HepG2 (cell line): ENCODE measurements around the gene PPP4R3A. TPM values are rescaled to one million over a fixed set of nuclear protein-coding genes. Genes with fewer than 3 reads are reported as not detected.

Experiments
- ATAC-seq: fragments of 200-7000 bp; cut with Tn5 transposase; 3 replicates; pipeline ENCODE4 v1.9.1; 2020; ENCODE audit warnings: mild to moderate bottlenecking, moderate library complexity
- BruUV-seq: library from RNA; stranded (reverse); fragments of 400-500 nt; replicated peaks from 2 replicates; lab custom pipeline; 2021; lab: Mats Ljungman, UMichigan
- CTCF ChIA-PET: fragments of 300-600 bp; formaldehyde crosslinking; extraction: SDS; loops from one replicate; lab custom pipeline; 2021; ENCODE audit warnings: low total read pairs, inconsistent platforms, low intra/inter-chr PET ratio; lab: Yijun Ruan, JAX
- POLR2A ChIA-PET: fragments of 350-600 bp; sonication (Branson Sonifier 250); formaldehyde crosslinking; loops from one replicate; lab custom pipeline; 2020; ENCODE audit warnings: antibody characterized with exemption, inconsistent platforms; lab: Yijun Ruan, JAX
- DNase-seq: peaks from one replicate; pipeline ENCODE4 v3.0.0-alpha.2; 2015; ENCODE audit warnings: low spot score
- FAIRE-seq: peaks from 3 replicates; lab custom pipeline; 2011; peaks lifted over from hg19 to GRCh38; lab: Jason Lieb, UNC
- H2AFZ ChIP-seq: one replicate; pipeline ENCODE4 v1.6.1; 2011; ENCODE audit warnings: low read length, inconsistent platforms
- H3K27ac ChIP-seq: fragments of 300-600 bp; 3 replicates; pipeline ENCODE4 v1.8.0; 2011; ENCODE audit warnings: mixed run types, mild to moderate bottlenecking, mixed read lengths, low read length, inconsistent platforms; ENCODE audit not compliant: insufficient read depth; ENCODE audit errors: extremely low read length
- H3K27me3 ChIP-seq, 2 experiments: fragments of 200-600 bp in 1 of 2; 2 replicates in 1 of 2; 3 replicates in 1 of 2; pipeline versions ENCODE4 v1.6.0 to v1.8.0; 2011; ENCODE audit warnings: low read length in 2 of 2, mild to moderate bottlenecking in 2 of 2, moderate library complexity in 2 of 2, inconsistent platforms in 1 of 2; ENCODE audit not compliant: insufficient read depth in 2 of 2, control insufficient read depth in 1 of 2
- H3K36me3 ChIP-seq, 2 experiments: fragments of 200-600 bp in 1 of 2; replicated peaks in 1 of 2; 2 replicates in 1 of 2; 3 replicates in 1 of 2; pipeline versions ENCODE4 v1.5.1 to v1.8.0; 2011; ENCODE audit warnings: low read length in 2 of 2, inconsistent platforms in 1 of 2; ENCODE audit not compliant: insufficient read depth in 2 of 2, control insufficient read depth in 1 of 2
- H3K4me1 ChIP-seq: 2 replicates; pipeline ENCODE4 v1.5.1; 2012; ENCODE audit warnings: low read length, inconsistent platforms; ENCODE audit not compliant: insufficient read depth
- H3K4me2 ChIP-seq: 2 replicates; pipeline ENCODE4 v1.6.0; 2011; ENCODE audit warnings: low read depth, low read length, inconsistent platforms
- H3K4me3 ChIP-seq, 3 experiments: fragments of 200-600 bp in 1 of 3; sonication (generic), shearing (Covaris generic) in 1 of 3; replicated peaks in 1 of 3; 2 replicates each; pipeline ENCODE4 v1.5.1; 2011 to 2016; ENCODE audit warnings: low read length in 3 of 3, inconsistent platforms in 2 of 3, low read depth in 2 of 3, mild to moderate bottlenecking in 2 of 3, control low read depth in 1 of 3, mixed read lengths in 1 of 3; ENCODE audit not compliant: insufficient read depth in 1 of 3
- H3K79me2 ChIP-seq: one replicate; pipeline ENCODE4 v1.6.1; 2011; ENCODE audit warnings: low read length, inconsistent platforms; ENCODE audit not compliant: insufficient read depth
- H3K9ac ChIP-seq: 2 replicates; pipeline ENCODE4 v1.6.0; 2011; ENCODE audit warnings: mild to moderate bottlenecking, low read depth, low read length, inconsistent platforms; ENCODE audit not compliant: insufficient read depth
- H3K9me3 ChIP-seq: 2 replicates; pipeline ENCODE4 v1.5.1; 2012; ENCODE audit warnings: mild to moderate bottlenecking, low read length
- H4K20me1 ChIP-seq: 2 replicates; pipeline ENCODE4 v1.6.0; 2011; ENCODE audit warnings: inconsistent platforms, mild to moderate bottlenecking, low read length, moderate library complexity; ENCODE audit not compliant: insufficient read depth
- GABPA ChIP-seq, 2 experiments: IDR thresholded peaks; 2 replicates each; pipeline ENCODE4 v1.6.1; 2011 to 2016; ENCODE audit warnings: low read depth in 2 of 2, low read length in 1 of 2, missing biosample characterization in 1 of 2, missing genetic modification characterization in 1 of 2
- ZNF121 ChIP-seq: sonication (generic); formaldehyde crosslinking; IDR thresholded peaks from 2 replicates; pipeline ENCODE4 v1.5.0; 2020; ENCODE audit warnings: mild to moderate bottlenecking, missing genetic modification reagents
- ZNF205 ChIP-seq: IDR thresholded peaks from 2 replicates; pipeline ENCODE4 v1.6.1; 2018; ENCODE audit warnings: missing biosample characterization, missing genetic modification reagents
- ZNF607 ChIP-seq: sonication (generic); formaldehyde crosslinking; IDR thresholded peaks from 2 replicates; pipeline ENCODE4 v1.5.1; 2020; ENCODE audit warnings: missing genetic modification reagents, mild to moderate bottlenecking, borderline replicate concordance
- WGBS: methylation state at CpG from one replicate; pipeline ENCODE4 v1.1.6; 2017; ENCODE audit warnings: low lambda C conversion rate; 5-methylcytosine and 5-hydroxymethylcytosine counted together
- in situ Hi-C: cut with HindIII; loops from 2 replicates; pipeline ENCODE4 v1.10.0; 2017; ENCODE audit warnings: low pct_unique_long_range_greater_than_20kb; ENCODE audit not compliant: extremely low pct_ligation_motif_present
- intact Hi-C: fragments of 100-400 bp; cut with micrococcal nuclease; formaldehyde crosslinking; loops from one replicate; pipeline ENCODE4 v1.10.0; 2022; ENCODE audit not compliant: unreplicated experiment
- polyA plus RNA-seq, 8 experiments: library from polyadenylated mRNA; depleted of rRNA in 3 of 8; stranded (reverse) in 7 of 8; unstranded in 1 of 8; fragments of >200 nt; fragmentation: Illumina TruSeq in 4 of 8; extraction: Trizol in 4 of 8; gene quantifications; 2 replicates each; pipeline versions ENCODE4 v1.2.1 to v1.2.3, GENCODE V29; 2011 to 2016; ENCODE audit warnings: low read depth in 4 of 8, missing spikeins in 1 of 8, mixed read lengths in 1 of 8; ENCODE audit not compliant: insufficient read depth in 1 of 8
- total RNA-seq, 5 experiments: library from RNA; depleted of rRNA; stranded (reverse); fragments of >200 nt; fragmentation: Illumina TruSeq; extraction: Trizol; gene quantifications; 2 replicates each; pipeline ENCODE4 v1.2.3, GENCODE V29; 2016; ENCODE audit warnings: low read depth in 1 of 5
- TF ChIP-seq, protein P1 (sequence below): sonication (generic); formaldehyde crosslinking; IDR thresholded peaks from 2 replicates; pipeline ENCODE4 v1.4.0; 2020; ENCODE audit warnings: mild to moderate bottlenecking, missing genetic modification reagents
- TF ChIP-seq, protein P2 (sequence below): sonication (generic); formaldehyde crosslinking; IDR thresholded peaks from 2 replicates; pipeline ENCODE4 v1.9.0; 2022; ENCODE audit warnings: low read depth, missing genetic modification reagents
- TF ChIP-seq, protein P3 (sequence below): sonication (generic); formaldehyde crosslinking; IDR thresholded peaks from 2 replicates; pipeline ENCODE4 v1.4.0; 2020; ENCODE audit warnings: missing genetic modification reagents, borderline replicate concordance

The PPP4R3A gene
- total and polyA plus RNA-seq, 2 of the 13 experiments (the other 11 are each of a cell fraction or from before 2014, with no cell fraction given), result 22.5 to 57.4 TPM

DNA sequence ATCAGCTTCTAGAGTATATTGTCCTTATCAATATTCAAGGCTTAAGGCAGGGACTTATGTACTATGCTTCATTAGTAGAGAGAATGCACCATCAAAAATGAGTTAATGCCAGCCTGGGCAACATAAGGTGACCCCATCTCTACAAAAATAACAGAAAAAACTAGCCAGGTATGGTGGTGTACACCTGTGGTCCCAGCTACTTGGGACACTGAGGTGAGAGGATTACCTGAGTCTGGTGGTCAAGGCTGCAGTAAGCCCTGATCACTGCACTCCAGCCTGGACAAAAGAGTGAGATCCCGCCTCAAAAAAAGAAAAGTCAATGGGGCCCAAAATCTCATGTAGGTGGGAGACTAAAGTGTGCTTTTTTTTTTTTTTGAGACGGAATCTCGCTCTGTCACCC lies 8.8 kb downstream of the PPP4R3A start:
- BruUV-seq, result no TSS peak
- peaks cover 62% of the 10 kb centered on the region for H3K4me1 ChIP-seq
- no peaks in the 10 kb centered on the region for H3K9me3 ChIP-seq
- WGBS, result 91% methylated on average over 3 of the region's 3 CpGs
- no peak overlapping the region for H3K4me3 ChIP-seq
- ATAC-seq (no peak), DNase-seq (no peak), FAIRE-seq (no peak)
- in situ Hi-C loops (no loop called here), intact Hi-C loops (no loop called here)
- H3K27me3 ChIP-seq, result no peaks in the 10 kb centered on the region
- POLR2A ChIA-PET, result interaction anchor here (1.5 kb wide), 1 partner anchor 8 kb away, joined by 7 read pairs; the partner anchor contains the start of gene PPP4R3A
- CTCF ChIA-PET, result no interaction called here
- peaks cover 6 to 33% of the 10 kb centered on the region in 2 experiments; a peak in 4 of 5 replicates for H3K36me3 ChIP-seq
- peaks cover 77% of the 10 kb centered on the region for H4K20me1 ChIP-seq
- no peak overlapping the region for H3K9ac ChIP-seq
- H3K4me2 ChIP-seq, result no peak overlapping the region
- TF ChIP-seq, protein P1, sequence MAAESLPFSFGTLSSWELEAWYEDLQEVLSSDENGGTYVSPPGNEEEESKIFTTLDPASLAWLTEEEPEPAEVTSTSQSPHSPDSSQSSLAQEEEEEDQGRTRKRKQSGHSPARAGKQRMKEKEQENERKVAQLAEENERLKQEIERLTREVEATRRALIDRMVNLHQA, result no peak
- TF ChIP-seq GABPA (IDR thresholded peaks at IDR 0.05; ENCODE audit: low read depth, low read length), result no peak
- TF ChIP-seq GABPA (CRISPR knock-in tag; IDR thresholded peaks at IDR 0.05; ENCODE audit: low read depth), result no peak
- TF ChIP-seq, protein P2, sequence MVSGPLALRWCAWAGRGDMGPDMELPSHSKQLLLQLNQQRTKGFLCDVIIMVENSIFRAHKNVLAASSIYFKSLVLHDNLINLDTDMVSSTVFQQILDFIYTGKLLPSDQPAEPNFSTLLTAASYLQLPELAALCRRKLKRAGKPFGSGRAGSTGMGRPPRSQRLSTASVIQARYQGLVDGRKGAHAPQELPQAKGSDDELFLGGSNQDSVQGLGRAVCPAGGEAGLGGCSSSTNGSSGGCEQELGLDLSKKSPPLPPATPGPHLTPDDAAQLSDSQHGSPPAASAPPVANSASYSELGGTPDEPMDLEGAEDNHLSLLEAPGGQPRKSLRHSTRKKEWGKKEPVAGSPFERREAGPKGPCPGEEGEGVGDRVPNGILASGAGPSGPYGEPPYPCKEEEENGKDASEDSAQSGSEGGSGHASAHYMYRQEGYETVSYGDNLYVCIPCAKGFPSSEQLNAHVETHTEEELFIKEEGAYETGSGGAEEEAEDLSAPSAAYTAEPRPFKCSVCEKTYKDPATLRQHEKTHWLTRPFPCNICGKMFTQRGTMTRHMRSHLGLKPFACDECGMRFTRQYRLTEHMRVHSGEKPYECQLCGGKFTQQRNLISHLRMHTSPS, result no peak
- no peak for TF ChIP-seq ZNF607 (CRISPR knock-in tag)
- peak; percentile 63; the same call in 1 of the 2 replicates for TF ChIP-seq ZNF121 (CRISPR knock-in tag)
- TF ChIP-seq ZNF205 (CRISPR knock-in tag), result no peak
- TF ChIP-seq, protein P3, sequence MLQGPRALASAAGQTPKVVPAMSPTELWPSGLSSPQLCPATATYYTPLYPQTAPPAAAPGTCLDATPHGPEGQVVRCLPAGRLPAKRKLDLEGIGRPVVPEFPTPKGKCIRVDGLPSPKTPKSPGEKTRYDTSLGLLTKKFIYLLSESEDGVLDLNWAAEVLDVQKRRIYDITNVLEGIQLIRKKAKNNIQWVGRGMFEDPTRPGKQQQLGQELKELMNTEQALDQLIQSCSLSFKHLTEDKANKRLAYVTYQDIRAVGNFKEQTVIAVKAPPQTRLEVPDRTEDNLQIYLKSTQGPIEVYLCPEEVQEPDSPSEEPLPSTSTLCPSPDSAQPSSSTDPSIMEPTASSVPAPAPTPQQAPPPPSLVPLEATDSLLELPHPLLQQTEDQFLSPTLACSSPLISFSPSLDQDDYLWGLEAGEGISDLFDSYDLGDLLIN (CRISPR knock-in tag), result no peak
- H3K27ac ChIP-seq, result no peak overlapping the region
- H3K79me2 ChIP-seq, result peaks cover 94% of the 10 kb centered on the region
- H2AFZ ChIP-seq, result no peak overlapping the region
